Stomach (tissue), 4 donors: ENCODE results near the gene LUZP1.

ENCODE experiments used
- CTCF ChIP-seq, 7 experiments: fragments of 450-650 bp in 4 of 7; fragments of 200-600 bp in 3 of 7; sonication (generic) in 3 of 7; IDR thresholded peaks; one replicate each; pipeline ENCODE4 v1.5.1; 2016 to 2019; ENCODE audit warnings: antibody characterized with exemption in 7 of 7, control low read depth in 2 of 7, mild to moderate bottlenecking in 1 of 7
- POLR2A ChIP-seq, 4 donors: fragments of 450-650 bp; IDR thresholded peaks; one replicate each; pipeline ENCODE4 v1.6.1; 2016; ENCODE audit warnings: antibody characterized with exemption in 4 of 4, control low read depth in 2 of 4, mild to moderate bottlenecking in 1 of 4, moderate library complexity in 1 of 4
- POLR2AphosphoS5 ChIP-seq, 3 donors: sonication (generic); formaldehyde crosslinking; IDR thresholded peaks; one replicate each; pipeline ENCODE4 v1.6.1; 2016; ENCODE audit warnings: antibody characterized with exemption in 3 of 3

- TF ChIP-seq CTCF (IDR thresholded peaks at IDR 0.05): no peak
- no peak for TF ChIP-seq POLR2A (IDR thresholded peaks at IDR 0.05)
- no peak for TF ChIP-seq POLR2AphosphoS5 (IDR thresholded peaks at IDR 0.05)
Observed at GRCh38 chr1:23083714-23084480, 84.8 kb downstream of the LUZP1 start.
